ENCODE measurements around the gene KCNQ1.

The KCNQ1 gene

DNA sequence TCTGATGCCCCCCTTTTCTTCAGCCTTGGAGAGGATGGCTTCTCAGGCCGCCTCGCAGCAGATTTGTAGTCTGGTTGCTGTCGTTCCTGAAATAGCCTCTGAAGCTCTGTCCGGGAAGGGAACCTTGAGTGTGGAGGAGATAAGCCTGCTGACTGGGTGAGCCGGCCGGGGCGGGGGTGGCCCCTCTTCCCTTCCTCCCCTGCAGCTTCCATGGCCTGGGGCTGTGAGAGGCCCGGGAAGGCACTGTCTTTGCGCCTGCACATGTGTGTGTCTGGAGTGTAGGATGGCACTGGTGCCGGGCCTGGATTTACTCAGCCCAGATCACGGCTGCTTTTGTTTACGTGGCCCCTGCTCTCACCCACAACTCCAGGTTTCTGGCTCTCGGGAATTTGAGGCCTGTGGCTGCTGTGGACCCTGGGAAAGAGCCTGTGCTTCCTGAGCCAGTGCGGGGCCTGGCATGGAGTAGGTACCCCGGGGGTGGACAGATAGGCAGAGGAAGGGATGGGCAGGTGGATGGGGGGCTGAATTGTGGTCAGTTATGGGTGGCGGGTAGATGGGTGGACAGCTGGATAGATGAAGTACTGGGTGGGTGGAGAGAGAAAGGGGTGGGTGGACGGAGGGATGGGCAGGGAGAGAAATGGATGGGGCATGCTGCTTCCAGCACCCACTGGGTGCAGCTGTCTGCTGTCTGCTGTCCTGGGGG is 16.6 kb downstream of the KCNQ1 start:
- DNase-seq (ENCODE audit: low read depth in 2 of 2) = no peak

DNA sequence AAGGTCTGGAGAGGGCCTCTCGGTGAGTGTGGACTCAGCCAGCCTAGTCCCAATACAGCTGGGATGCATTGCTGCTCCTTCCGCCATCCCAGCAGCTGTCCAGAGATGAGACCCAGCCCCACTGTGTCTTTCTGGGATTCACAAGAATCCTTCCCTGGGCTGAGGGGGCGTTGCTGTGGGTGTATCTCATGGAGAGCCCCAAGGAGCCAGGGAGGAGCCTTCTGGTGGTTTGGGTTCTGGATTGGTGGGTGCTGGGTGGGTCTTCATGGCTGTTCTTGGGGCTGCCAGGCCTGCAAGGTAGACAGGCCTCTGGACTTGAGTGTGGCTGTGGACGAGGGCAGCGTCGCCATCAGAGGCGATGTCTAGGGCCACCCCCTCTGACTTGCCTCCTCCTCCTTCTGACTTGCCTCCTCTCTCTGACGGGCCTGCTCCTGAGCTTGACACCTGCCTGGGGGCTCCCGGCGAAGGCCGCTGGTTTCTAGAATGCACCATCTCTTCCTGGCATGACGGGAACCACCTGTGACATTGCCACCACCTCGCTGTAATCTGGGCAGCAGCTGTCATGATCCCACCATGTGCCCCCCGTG is 17.2 kb downstream of the KCNQ1 start:
- DNase-seq (ENCODE audit: low read depth in 2 of 2) = no peak

DNA sequence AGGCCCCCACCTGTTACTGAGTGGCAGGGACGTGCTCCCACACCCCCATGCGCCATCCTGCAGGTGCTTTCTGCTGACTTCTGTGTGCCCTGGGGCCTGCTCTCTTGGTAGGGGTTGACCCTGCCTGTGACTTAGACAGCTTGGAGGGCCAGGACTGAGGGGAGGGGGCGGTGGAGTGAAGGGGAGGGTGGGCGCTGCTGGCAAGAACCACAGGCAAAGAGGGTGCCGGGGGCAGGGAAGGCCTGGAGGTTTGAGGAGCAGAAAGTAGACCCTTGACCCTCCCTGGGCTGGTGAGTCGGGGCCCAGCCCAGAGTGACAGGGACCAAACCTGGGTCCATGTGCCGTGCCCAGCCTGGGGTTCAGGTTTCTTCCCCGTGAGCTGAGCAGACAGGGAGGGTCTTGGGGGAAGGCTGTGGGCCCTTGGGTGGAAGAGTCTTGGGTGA is 17.8 kb downstream of the KCNQ1 start:
- no peak for DNase-seq (ENCODE audit: low read depth in 2 of 2)

DNA sequence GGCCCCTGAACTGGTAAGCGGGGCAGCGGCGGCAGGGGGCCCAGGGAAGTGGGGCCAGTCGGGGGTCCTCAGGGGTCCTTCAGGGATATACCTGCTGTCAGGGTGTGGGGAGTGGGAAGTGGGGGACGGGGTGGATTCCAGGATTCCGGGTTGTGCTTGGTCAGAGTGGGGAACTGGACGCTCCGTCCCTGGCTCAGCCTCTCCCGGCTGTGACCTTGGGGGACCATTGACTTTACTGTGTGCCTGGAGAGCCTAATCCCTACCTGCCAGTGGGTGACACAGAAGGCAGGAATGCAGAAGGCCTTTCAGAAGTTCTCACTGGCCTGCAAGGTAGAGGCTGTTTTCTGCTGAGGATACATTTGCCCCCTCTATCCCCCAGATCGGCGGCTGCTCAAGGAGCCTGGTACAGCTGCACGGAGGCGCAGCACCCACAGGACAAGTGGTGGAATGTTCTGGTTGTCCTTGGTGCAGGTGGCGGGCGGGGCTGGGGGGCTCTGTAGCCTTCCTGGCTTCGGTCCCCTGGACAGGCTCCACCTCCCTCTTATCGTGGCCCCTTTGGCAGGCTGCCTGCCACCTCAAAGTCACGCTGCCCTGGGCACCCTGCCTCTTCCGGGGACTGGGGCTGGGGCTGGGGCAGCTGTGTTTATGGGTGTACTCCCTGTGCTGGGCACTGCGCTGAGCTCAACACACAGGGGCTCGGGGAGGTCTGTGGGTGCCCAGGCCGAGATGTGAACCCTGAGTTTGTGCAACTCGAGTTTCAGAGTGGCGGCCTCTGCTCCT is 18.4 kb downstream of the KCNQ1 start:
- no peak for DNase-seq (ENCODE audit: low read depth in 2 of 2)

DNA sequence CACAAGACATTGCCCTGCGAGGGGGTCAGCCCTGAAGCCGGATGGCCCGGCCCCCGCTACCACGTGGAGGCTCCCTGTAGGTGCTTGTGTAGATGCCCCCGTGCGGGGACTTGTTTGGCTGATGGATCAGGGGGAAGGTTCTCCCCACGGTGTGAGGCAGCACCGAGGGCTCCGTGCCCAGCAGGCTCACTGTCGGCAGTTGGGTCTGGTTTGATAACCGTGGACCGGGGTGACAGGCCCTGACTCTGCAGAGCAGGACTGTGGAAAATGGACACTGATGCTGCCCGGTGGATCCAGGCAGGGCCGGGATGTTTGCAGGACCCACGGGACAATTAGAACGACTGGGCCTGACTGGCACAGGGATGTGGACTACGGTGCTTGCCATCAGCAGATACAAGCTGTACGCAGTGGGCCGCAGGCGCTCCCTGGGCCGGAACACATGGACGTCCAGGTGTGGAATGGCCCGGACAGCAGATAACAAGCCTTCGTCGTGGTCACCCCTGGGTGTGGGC is 19.0 kb downstream of the KCNQ1 start:
- no peak for DNase-seq (ENCODE audit: low read depth in 2 of 2)

DNA sequence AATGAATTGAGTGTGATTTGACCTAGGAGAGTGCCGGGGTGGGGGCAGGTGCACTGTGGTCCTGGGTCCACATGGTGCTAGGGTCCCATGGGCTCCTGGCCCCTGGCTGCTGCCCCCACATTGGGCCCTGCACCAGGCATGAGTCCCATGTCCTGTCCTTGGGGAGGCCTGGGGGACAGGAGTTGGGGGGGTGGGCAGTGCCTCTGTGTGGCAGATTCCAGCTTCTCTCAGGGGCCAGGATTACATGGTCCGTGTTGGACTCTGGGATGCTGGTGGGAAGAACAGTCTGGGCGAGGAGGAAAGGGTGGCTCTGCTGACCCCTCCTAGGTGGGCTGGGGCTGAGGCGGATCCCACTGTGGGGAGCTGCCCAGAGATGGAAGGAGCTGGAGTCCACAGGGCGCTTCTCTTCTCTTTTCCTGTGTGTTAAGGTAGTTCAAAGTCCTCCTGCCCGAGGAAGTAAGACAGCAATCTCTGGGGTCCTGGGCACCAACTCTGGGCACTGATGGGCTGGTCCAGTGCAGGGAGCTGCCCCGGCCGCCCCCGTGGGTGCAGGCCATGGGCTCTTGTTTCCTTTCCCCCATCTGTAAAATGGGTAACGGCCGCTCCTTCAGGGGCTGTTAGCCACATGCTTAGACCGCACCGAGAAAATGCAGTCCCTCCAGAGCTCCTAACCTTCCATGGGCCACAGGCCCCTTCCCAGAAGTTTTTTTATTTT is 19.8 kb downstream of the KCNQ1 start:
- DNase-seq (ENCODE audit: low read depth in 2 of 2) = no peak

GRCh38 chr11:2465202-2466068 is 20.6 kb downstream of the KCNQ1 start:
- DNase-seq (ENCODE audit: low read depth in 2 of 2) = no peak

GRCh38 chr11:2466069-2466801 is 21.4 kb downstream of the KCNQ1 start:
- DNase-seq (ENCODE audit: low read depth in 2 of 2) = no peak

DNA sequence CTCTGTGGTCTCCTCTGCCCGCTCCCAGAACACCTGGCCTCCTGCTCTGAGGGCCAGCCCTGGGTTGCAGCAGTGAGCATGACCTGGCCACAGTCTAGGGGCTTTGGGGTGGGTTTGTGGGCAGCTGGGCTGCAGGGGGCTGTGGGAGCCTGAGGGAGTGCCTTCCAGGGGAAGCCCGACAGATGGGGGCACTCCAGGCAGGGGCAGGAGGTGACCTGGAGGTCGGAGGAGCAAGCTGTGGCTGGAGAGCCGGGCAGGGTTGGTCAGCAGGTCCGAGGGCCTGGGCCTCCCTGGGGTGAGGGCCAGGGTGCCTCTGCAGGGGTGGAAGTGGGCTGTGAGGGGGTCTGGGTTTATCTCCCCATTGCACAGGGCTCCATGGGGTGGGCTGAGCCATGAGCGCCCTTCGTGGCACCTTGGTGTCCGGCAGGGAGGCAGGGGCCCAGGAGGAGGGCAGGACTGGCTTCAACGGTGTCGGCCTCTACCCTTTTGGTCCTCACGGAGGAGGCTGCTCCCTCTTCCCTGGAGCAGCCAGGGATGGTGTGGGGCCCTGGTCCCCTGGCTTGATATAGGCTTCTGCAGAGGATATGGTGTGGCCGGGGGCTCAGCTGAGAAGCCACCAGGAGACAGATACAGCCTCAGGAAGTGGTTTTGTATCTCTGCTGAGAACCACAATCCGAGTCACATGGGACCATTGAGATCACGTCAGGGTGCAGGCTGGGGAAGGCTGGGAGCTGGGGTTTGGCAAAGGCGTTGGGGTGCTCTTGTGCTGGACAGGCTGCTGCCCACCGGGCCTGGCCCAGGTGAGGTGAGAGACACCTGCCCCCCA is 22.3 kb downstream of the KCNQ1 start:
- no peak for DNase-seq (ENCODE audit: low read depth in 2 of 2)

DNA sequence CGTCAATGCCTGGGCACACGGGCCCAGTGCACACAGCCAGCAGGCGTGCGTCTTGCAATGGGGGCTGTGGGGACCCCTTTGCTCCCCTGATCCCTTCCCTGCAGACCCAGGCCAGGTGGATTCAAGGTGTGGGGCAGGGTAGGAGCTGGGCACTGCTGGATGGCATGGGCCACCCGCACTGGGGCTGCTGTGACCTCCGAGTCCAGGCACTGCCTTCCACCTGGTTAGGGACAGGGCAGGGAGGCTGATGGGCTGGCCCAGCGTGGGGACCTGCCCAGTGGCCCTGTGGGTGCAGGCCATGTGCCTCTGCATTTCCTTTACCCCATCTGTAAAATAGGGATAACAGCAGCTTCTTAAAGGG is 22.9 kb downstream of the KCNQ1 start:
- no peak for DNase-seq (ENCODE audit: low read depth in 2 of 2)

- DNase-seq (ENCODE audit: low read depth in 2 of 2) = no peak
Measured at GRCh38 chr11:2468363-2469235, 23.8 kb downstream of the KCNQ1 start.

GRCh38 chr11:2470495-2470894 is 25.7 kb downstream of the KCNQ1 start:
- DNase-seq (ENCODE audit: low read depth in 2 of 2) = no peak

GRCh38 chr11:2471048-2471803 is 26.4 kb downstream of the KCNQ1 start:
- DNase-seq (ENCODE audit: low read depth in 2 of 2) = no peak

- no peak for DNase-seq (ENCODE audit: low read depth in 2 of 2)
Measured at GRCh38 chr11:2471804-2472096, 26.9 kb downstream of the KCNQ1 start.

- no peak for DNase-seq (ENCODE audit: low read depth in 2 of 2)
Measured at GRCh38 chr11:2472428-2473186, 27.8 kb downstream of the KCNQ1 start.

GRCh38 chr11:2473361-2474058 is 28.7 kb downstream of the KCNQ1 start:
- DNase-seq (ENCODE audit: low read depth in 2 of 2) = no peak
